ENCODE results near the gene LHCGR.

DNA sequence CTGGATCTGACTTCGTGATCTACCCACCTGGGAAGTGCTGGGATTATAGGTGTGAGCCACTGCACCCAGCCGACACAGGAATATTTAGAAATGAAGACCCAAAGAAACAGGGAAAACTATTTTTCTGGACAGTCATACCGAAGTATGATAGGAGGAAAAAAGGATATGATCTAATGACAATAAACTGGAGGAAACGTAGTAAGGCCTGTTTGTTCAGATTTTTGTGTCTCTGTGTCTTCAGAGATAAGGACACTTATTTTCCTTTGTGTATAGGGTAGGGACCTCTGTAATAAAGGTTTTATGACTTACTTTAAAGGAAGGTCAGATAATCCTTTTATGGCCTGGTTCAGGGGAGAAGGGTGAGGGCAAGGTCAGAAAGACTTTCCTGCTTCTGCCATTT is 81.9 kb downstream of the LHCGR start:
- TF ChIP-seq, protein P1, sequence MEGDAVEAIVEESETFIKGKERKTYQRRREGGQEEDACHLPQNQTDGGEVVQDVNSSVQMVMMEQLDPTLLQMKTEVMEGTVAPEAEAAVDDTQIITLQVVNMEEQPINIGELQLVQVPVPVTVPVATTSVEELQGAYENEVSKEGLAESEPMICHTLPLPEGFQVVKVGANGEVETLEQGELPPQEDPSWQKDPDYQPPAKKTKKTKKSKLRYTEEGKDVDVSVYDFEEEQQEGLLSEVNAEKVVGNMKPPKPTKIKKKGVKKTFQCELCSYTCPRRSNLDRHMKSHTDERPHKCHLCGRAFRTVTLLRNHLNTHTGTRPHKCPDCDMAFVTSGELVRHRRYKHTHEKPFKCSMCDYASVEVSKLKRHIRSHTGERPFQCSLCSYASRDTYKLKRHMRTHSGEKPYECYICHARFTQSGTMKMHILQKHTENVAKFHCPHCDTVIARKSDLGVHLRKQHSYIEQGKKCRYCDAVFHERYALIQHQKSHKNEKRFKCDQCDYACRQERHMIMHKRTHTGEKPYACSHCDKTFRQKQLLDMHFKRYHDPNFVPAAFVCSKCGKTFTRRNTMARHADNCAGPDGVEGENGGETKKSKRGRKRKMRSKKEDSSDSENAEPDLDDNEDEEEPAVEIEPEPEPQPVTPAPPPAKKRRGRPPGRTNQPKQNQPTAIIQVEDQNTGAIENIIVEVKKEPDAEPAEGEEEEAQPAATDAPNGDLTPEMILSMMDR (IDR thresholded peaks at IDR 0.05; ENCODE audit: low read depth, low read length, poor library complexity, severe bottlenecking): no peak
- no peak for TF ChIP-seq EZH2phosphoT487 (IDR thresholded peaks at IDR 0.05; ENCODE audit: borderline replicate concordance, low read length)

All from DOHH2 (cell line).